HCT116 (cell line): ENCODE measurements around the gene EVC2. TPM values are rescaled to one million over a fixed set of nuclear protein-coding genes. Genes with fewer than 3 reads are reported as not detected.

ENCODE experiments used
- ATAC-seq: fragments of 200-7000 bp; cut with Tn5 transposase; 2 replicates; pipeline ENCODE4 v1.9.1; 2020; ENCODE audit warnings: mild to moderate bottlenecking, moderate library complexity
- BruUV-seq: library from RNA; stranded (reverse); fragments of 400-500 nt; replicated peaks from 2 replicates; lab custom pipeline; 2021; lab: Mats Ljungman, UMichigan
- CTCF ChIA-PET: fragments of 300-600 bp; sonication (Branson Sonifier 250); formaldehyde crosslinking; loops from one replicate; lab custom pipeline; 2021; ENCODE audit warnings: antibody characterized with exemption; lab: Charles Lee
- POLR2A ChIA-PET: fragments of 300-600, 350-600 bp; sonication (Branson Sonifier 250); formaldehyde crosslinking; loops from one replicate; lab custom pipeline; 2021; ENCODE audit warnings: antibody characterized with exemption; lab: Charles Lee
- RAD21 ChIA-PET, 2 experiments: fragments of 300-600 bp; sonication (Branson Sonifier 250); formaldehyde crosslinking; loops; one replicate each; lab custom pipeline; 2023; ENCODE audit warnings: low total read pairs in 2 of 2; ENCODE audit not compliant: uncharacterized antibody in 2 of 2, unreplicated experiment in 2 of 2, low non-redundant PET in 1 of 2; lab: Charles Lee
- DNase-seq: peaks from one replicate; pipeline ENCODE4 v3.0.0-alpha.2; 2010; ENCODE audit warnings: low read depth, low spot score
- H2AFZ ChIP-seq: fragments of 200-600 bp; shearing (Covaris generic), sonication (generic); 2 replicates; pipeline ENCODE4 v1.6.1; 2017; ENCODE audit warnings: low read depth, mixed run types, mixed read lengths, antibody characterized with exemption, low read length; ENCODE audit not compliant: poor library complexity, severe bottlenecking
- H3K27ac ChIP-seq: 2 replicates; pipeline ENCODE4 v1.5.1; 2012; ENCODE audit warnings: low read depth, low read length
- H3K27me3 ChIP-seq: fragments of 200-600 bp; sonication (generic); 2 replicates; pipeline ENCODE4 v1.6.1; 2016; ENCODE audit warnings: mixed run types, low read length, mixed read lengths; ENCODE audit not compliant: insufficient read depth
- H3K36me3 ChIP-seq, 2 experiments: fragments of 200-500 bp in 1 of 2; fragments of 200-600 bp in 1 of 2; sonication (Bioruptor generic) in 1 of 2; sonication (generic) in 1 of 2; 2 replicates each; pipeline versions ENCODE4 v1.5.1 to v1.6.1; 2014 to 2016; ENCODE audit warnings: low read length in 2 of 2, inconsistent platforms in 1 of 2, mixed read lengths in 1 of 2, mixed run types in 1 of 2; ENCODE audit not compliant: insufficient read depth in 2 of 2, control insufficient read depth in 1 of 2
- H3K4me1 ChIP-seq, 2 experiments: fragments of 200-600 bp in 1 of 2; sonication (generic) in 1 of 2; 2 replicates each; pipeline versions ENCODE4 v1.5.1 to v1.6.1; 2012 to 2017; ENCODE audit warnings: low read length in 2 of 2, inconsistent platforms in 1 of 2, mild to moderate bottlenecking in 1 of 2, mixed read lengths in 1 of 2, mixed run types in 1 of 2, moderate library complexity in 1 of 2; ENCODE audit not compliant: insufficient read depth in 2 of 2, control insufficient read depth in 1 of 2
- H3K4me2 ChIP-seq: fragments of 200-600 bp; sonication (generic); 2 replicates; pipeline ENCODE4 v1.6.1; 2017; ENCODE audit warnings: mixed run types, low read length, mixed read lengths
- H3K4me3 ChIP-seq, 2 experiments: fragments of 200-600 bp in 1 of 2; sonication (generic) in 1 of 2; replicated peaks in 1 of 2; 2 replicates each; pipeline ENCODE4 v1.5.1; 2011 to 2016; ENCODE audit warnings: low read length in 2 of 2, control low read depth in 1 of 2, low read depth in 1 of 2, mild to moderate bottlenecking in 1 of 2, mixed read lengths in 1 of 2, mixed run types in 1 of 2
- H3K79me2 ChIP-seq: fragments of 200-600 bp; sonication (generic); 2 replicates; pipeline ENCODE4 v1.6.1; 2017; ENCODE audit warnings: mild to moderate bottlenecking, mixed run types, low read length, moderate library complexity, mixed read lengths; ENCODE audit not compliant: insufficient read depth
- H3K9ac ChIP-seq: fragments of 200-600 bp; sonication (generic); 2 replicates; pipeline ENCODE4 v1.6.1; 2016; ENCODE audit warnings: low read length, mixed read lengths
- H3K9me2 ChIP-seq: fragments of 200-600 bp; sonication (generic), shearing (Covaris generic); 2 replicates; pipeline ENCODE4 v1.6.1; 2017; ENCODE audit warnings: mixed run types, mild to moderate bottlenecking, moderate library complexity; ENCODE audit not compliant: insufficient read depth
- H3K9me3 ChIP-seq, 2 experiments: fragments of 200-500 bp in 1 of 2; fragments of 200-600 bp in 1 of 2; sonication (Bioruptor generic) in 1 of 2; sonication (generic) in 1 of 2; 2 replicates each; pipeline ENCODE4 v1.6.1; 2014 to 2017; ENCODE audit warnings: low read length in 2 of 2, mixed read lengths in 2 of 2, inconsistent platforms in 1 of 2, low read depth in 1 of 2, mild to moderate bottlenecking in 1 of 2, mixed run types in 1 of 2, moderate library complexity in 1 of 2; ENCODE audit not compliant: control insufficient read depth in 1 of 2, insufficient read depth in 1 of 2
- H4K20me1 ChIP-seq: fragments of 200-600 bp; sonication (generic), shearing (Covaris generic); 2 replicates; pipeline ENCODE4 v1.6.1; 2017; ENCODE audit warnings: mixed run types, mild to moderate bottlenecking, moderate library complexity; ENCODE audit not compliant: insufficient read depth
- EGR1 ChIP-seq: IDR thresholded peaks from 2 replicates; pipeline ENCODE4 v1.6.1; 2012; ENCODE audit warnings: low read depth
- ELF1 ChIP-seq: IDR thresholded peaks from 2 replicates; pipeline ENCODE4 v1.6.1; 2012; ENCODE audit warnings: low read depth, borderline replicate concordance
- EZH2 ChIP-seq: fragments of 200-600 bp; sonication (generic); IDR thresholded peaks from 2 replicates; pipeline ENCODE4 v1.6.1; 2017; ENCODE audit warnings: antibody characterized with exemption, mixed run types
- FOSL1 ChIP-seq: IDR thresholded peaks from 2 replicates; pipeline ENCODE4 v1.6.1; 2012; ENCODE audit warnings: low read depth
- POLR2A ChIP-seq: IDR thresholded peaks from 2 replicates; pipeline ENCODE4 v1.7.0; 2011; ENCODE audit warnings: borderline replicate concordance; ENCODE audit not compliant: insufficient read depth, insufficient read length; ENCODE audit errors: extremely low read depth
- intact Hi-C: fragments of 100-400 bp; cut with micrococcal nuclease; formaldehyde crosslinking; loops from 2 replicates; pipeline ENCODE4 v1.10.0; 2022
- total RNA-seq: library from RNA; stranded (reverse); gene quantifications from one replicate; pipeline ENCODE4 v1.2.1, GENCODE V29; 2021; ENCODE audit not compliant: unreplicated experiment
- TF ChIP-seq, protein P1 (sequence below), 3 experiments: fragments of 200-600 bp in 1 of 3; sonication (generic) in 1 of 3; IDR thresholded peaks in 2 of 3; conservative IDR thresholded peaks in 1 of 3; 2 replicates each; pipeline ENCODE4 v1.5.1; 2012 to 2017; ENCODE audit warnings: low read depth in 2 of 3, low read length in 2 of 3, antibody characterized with exemption in 1 of 3, borderline replicate concordance in 1 of 3, control low read depth in 1 of 3, mild to moderate bottlenecking in 1 of 3, mixed read lengths in 1 of 3, mixed run types in 1 of 3, moderate library complexity in 1 of 3; ENCODE audit not compliant: insufficient read depth in 1 of 3
- TF ChIP-seq, protein P2 (sequence below): IDR thresholded peaks from 2 replicates; pipeline ENCODE4 v1.6.1; 2012
- TF ChIP-seq, protein P3 (sequence below): IDR thresholded peaks from 2 replicates; pipeline ENCODE4 v1.6.1; 2012

The EVC2 gene
- total RNA-seq, 1 experiment from 2014 or later, result not detected

DNA sequence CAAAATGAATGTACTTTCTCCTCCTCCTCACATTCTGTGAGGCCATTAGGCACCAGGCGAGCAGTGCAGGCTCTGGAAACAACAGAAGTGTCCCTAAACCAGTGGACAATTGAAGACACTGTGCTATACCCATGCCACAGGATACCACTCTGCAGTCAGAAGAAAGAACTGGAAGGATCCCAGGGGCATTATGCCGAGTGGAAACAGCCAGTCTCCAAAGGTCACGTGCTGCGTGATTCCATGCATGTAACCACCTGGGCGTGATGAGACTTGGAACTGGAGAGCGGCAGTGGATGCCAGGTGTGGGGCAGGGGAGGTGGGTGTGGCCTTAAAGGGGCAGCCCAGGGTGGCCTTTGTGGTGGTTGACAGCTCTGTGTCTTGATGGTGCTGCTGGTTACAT lies 139.4 kb downstream of the EVC2 start:
- POLR2A ChIA-PET, result no interaction called here

DNA sequence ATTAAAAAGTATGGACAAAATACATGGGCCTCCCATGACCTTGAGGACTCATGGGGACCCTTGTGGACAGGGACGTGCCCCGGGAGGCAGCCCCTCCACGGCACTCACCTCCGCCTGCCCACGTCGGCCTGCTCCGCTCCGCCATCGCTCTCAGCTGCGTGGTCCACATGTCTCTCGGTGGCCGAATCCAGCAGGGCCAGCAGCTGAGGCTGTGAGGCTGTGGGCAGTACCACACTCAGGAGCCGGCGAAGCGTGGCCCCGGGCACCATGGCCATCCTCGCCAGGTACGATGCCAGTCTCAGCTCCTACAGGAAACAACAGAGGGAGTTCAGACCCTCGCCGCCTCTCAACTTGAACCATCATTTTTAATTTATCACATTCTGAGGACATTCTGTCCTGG lies 140.0 kb downstream of the EVC2 start:
- no peak overlapping the region for H3K4me3 ChIP-seq
- ChIA-PET POLR2A (no interaction called here), RAD21 (no interaction called here), CTCF (no interaction called here)
- H3K9me3 ChIP-seq, result no peaks in the 10 kb centered on the region
- ATAC-seq, result no peak
- no peak overlapping the region for H3K4me2 ChIP-seq
- peaks cover 21% of the 10 kb centered on the region; the same call in 1 of the 2 replicates for H3K27me3 ChIP-seq
- H4K20me1 ChIP-seq, result no peaks in the 10 kb centered on the region
- no peaks in the 10 kb centered on the region for H3K9me2 ChIP-seq
- intact Hi-C loops, result no loop called here
- no peaks in the 10 kb centered on the region for H3K79me2 ChIP-seq
- no peak overlapping the region for H3K27ac ChIP-seq
- no peak for DNase-seq
- no peak overlapping the region for H2AFZ ChIP-seq
- no peaks in the 10 kb centered on the region for H3K4me1 ChIP-seq
- H3K36me3 ChIP-seq, result no peaks in the 10 kb centered on the region
- H3K9ac ChIP-seq, result no peak overlapping the region
- BruUV-seq, result no TSS peak
- TF ChIP-seq, protein P1, sequence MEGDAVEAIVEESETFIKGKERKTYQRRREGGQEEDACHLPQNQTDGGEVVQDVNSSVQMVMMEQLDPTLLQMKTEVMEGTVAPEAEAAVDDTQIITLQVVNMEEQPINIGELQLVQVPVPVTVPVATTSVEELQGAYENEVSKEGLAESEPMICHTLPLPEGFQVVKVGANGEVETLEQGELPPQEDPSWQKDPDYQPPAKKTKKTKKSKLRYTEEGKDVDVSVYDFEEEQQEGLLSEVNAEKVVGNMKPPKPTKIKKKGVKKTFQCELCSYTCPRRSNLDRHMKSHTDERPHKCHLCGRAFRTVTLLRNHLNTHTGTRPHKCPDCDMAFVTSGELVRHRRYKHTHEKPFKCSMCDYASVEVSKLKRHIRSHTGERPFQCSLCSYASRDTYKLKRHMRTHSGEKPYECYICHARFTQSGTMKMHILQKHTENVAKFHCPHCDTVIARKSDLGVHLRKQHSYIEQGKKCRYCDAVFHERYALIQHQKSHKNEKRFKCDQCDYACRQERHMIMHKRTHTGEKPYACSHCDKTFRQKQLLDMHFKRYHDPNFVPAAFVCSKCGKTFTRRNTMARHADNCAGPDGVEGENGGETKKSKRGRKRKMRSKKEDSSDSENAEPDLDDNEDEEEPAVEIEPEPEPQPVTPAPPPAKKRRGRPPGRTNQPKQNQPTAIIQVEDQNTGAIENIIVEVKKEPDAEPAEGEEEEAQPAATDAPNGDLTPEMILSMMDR (IDR thresholded peaks at IDR 0.05 in 2 of 3, conservative IDR thresholded peaks at IDR 0.05 in 1 of 3; ENCODE audit: borderline replicate concordance in 1 of 3, insufficient read depth in 1 of 3, low read depth in 2 of 3, low read length in 2 of 3), result no peak
- TF ChIP-seq, protein P2, sequence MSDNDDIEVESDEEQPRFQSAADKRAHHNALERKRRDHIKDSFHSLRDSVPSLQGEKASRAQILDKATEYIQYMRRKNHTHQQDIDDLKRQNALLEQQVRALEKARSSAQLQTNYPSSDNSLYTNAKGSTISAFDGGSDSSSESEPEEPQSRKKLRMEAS, result no peak

More for the DNA sequence above, 139.4 kb downstream of the EVC2 start:
- ATAC-seq (no peak), DNase-seq (no peak)
- H3K4me3 ChIP-seq, result no peak overlapping the region
- CTCF ChIA-PET, result no interaction called here
- no peak overlapping the region for H3K9ac ChIP-seq
- H3K4me2 ChIP-seq, result no peak overlapping the region
- H3K27ac ChIP-seq, result no peak overlapping the region
- no peak overlapping the region for H2AFZ ChIP-seq
- no peaks in the 10 kb centered on the region for H3K9me3 ChIP-seq
- H3K27me3 ChIP-seq, result peaks cover 21% of the 10 kb centered on the region; the same call in 1 of the 2 replicates
- no TSS peak for BruUV-seq
- H3K36me3 ChIP-seq, result no peaks in the 10 kb centered on the region
- no peaks in the 10 kb centered on the region for H3K9me2 ChIP-seq
- intact Hi-C loops, result no loop called here
- TF ChIP-seq, protein P3, sequence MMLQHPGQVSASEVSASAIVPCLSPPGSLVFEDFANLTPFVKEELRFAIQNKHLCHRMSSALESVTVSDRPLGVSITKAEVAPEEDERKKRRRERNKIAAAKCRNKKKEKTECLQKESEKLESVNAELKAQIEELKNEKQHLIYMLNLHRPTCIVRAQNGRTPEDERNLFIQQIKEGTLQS, result no peak
- TF ChIP-seq EZH2 (no peak), FOSL1 (no peak), ELF1 (no peak), EGR1 (no peak), POLR2A (no peak)
- RAD21 ChIA-PET, result no interaction called here
- H3K4me1 ChIP-seq, result no peaks in the 10 kb centered on the region
- no peaks in the 10 kb centered on the region for H4K20me1 ChIP-seq
- no peaks in the 10 kb centered on the region for H3K79me2 ChIP-seq
